ENCODE measurements around the gene PHF21B. TPM values are rescaled to one million over a fixed set of nuclear protein-coding genes. Genes with fewer than 3 reads are reported as not detected.
A peak's percentile ranks its signal among the peaks of the same experiment; 100 is the strongest.
"Not testable (repeated sequence)": the region's sequence is repeated elsewhere in the genome, so short reads cannot be mapped to it uniquely, and the experiment has no call there.

PHF21B gene
- total RNA-seq, 1 donor from 2014 or later, result 19.0 TPM

GRCh38 chr22:44860311-44860710, 149.5 kb downstream of the PHF21B start:
- TF ChIP-seq CTCF (conservative IDR thresholded peaks at IDR 0.05), result no peak
- Mint-ChIP-seq H3K27me3 (no peaks in the 10 kb centered on the region), H3K4me1 (ENCODE audit: unreplicated experiment) (no peaks in the 10 kb centered on the region), H3K4me3 (no peak overlapping the region), H3K9me3 (no peaks in the 10 kb centered on the region), H3K27ac (no peak overlapping the region), H3K36me3 (peaks cover 21% of the 10 kb centered on the region)
- DNase-seq (ENCODE audit: extremely low spot score, unreplicated experiment), result no peak

GRCh38 chr22:44859641-44860040, 150.2 kb downstream of the PHF21B start:
- no peak overlapping the region for H3K27ac Mint-ChIP-seq
- H3K9me3 Mint-ChIP-seq, result no peaks in the 10 kb centered on the region
- no peak overlapping the region for H3K4me3 Mint-ChIP-seq
- peaks cover 21% of the 10 kb centered on the region for H3K36me3 Mint-ChIP-seq
- no peaks in the 10 kb centered on the region for H3K27me3 Mint-ChIP-seq
- TF ChIP-seq CTCF (conservative IDR thresholded peaks at IDR 0.05), result no peak
- no peak for DNase-seq (ENCODE audit: extremely low spot score, unreplicated experiment)
- no peaks in the 10 kb centered on the region for H3K4me1 Mint-ChIP-seq (ENCODE audit: unreplicated experiment)

- not testable (repeated sequence) for H3K4me1 Mint-ChIP-seq (ENCODE audit: unreplicated experiment); H3K9me3 Mint-ChIP-seq; H3K27me3 Mint-ChIP-seq; H3K4me3 Mint-ChIP-seq; H3K27ac Mint-ChIP-seq; DNase-seq (ENCODE audit: extremely low spot score, unreplicated experiment)
- peaks cover 21% of the 10 kb centered on the region for H3K36me3 Mint-ChIP-seq
Measured at GRCh38 chr22:44858819-44859218, 151.0 kb downstream of the PHF21B start.

- no peaks in the 10 kb centered on the region for H3K27me3 Mint-ChIP-seq
- H3K9me3 Mint-ChIP-seq, result no peaks in the 10 kb centered on the region
- TF ChIP-seq CTCF (conservative IDR thresholded peaks at IDR 0.05), result no peak
- no peak overlapping the region for H3K4me3 Mint-ChIP-seq
- peaks cover 23% of the 10 kb centered on the region for H3K36me3 Mint-ChIP-seq
- DNase-seq (ENCODE audit: extremely low spot score, unreplicated experiment), result peak; percentile 24
- no peak overlapping the region for H3K27ac Mint-ChIP-seq
- no peaks in the 10 kb centered on the region for H3K4me1 Mint-ChIP-seq (ENCODE audit: unreplicated experiment)
Measured at GRCh38 chr22:44855855-44856254, 153.9 kb downstream of the PHF21B start.

GRCh38 chr22:44854641-44855040, 155.2 kb downstream of the PHF21B start:
- DNase-seq (ENCODE audit: extremely low spot score, unreplicated experiment), result peak; percentile 13
- H3K27ac Mint-ChIP-seq; H3K4me1 Mint-ChIP-seq (ENCODE audit: unreplicated experiment); H3K4me3 Mint-ChIP-seq; H3K27me3 Mint-ChIP-seq; H3K9me3 Mint-ChIP-seq: not testable (repeated sequence)
- peaks cover 23% of the 10 kb centered on the region for H3K36me3 Mint-ChIP-seq

- no peak for TF ChIP-seq CTCF (conservative IDR thresholded peaks at IDR 0.05)
- DNase-seq (ENCODE audit: extremely low spot score, unreplicated experiment), result no peak
- Mint-ChIP-seq H3K27me3 (no peaks in the 10 kb centered on the region), H3K36me3 (peaks cover 12% of the 10 kb centered on the region), H3K4me1 (ENCODE audit: unreplicated experiment) (no peaks in the 10 kb centered on the region), H3K27ac (no peak overlapping the region), H3K9me3 (no peaks in the 10 kb centered on the region), H3K4me3 (no peak overlapping the region)
Measured at GRCh38 chr22:44850946-44851345, 158.9 kb downstream of the PHF21B start.

- Mint-ChIP-seq H3K27me3 (no peaks in the 10 kb centered on the region), H3K4me1 (ENCODE audit: unreplicated experiment) (no peaks in the 10 kb centered on the region), H3K36me3 (peaks cover 8% of the 10 kb centered on the region), H3K9me3 (no peaks in the 10 kb centered on the region), H3K4me3 (no peak overlapping the region), H3K27ac (no peak overlapping the region)
- no peak for TF ChIP-seq CTCF (conservative IDR thresholded peaks at IDR 0.05)
- no peak for DNase-seq (ENCODE audit: extremely low spot score, unreplicated experiment)
Measured at GRCh38 chr22:44848791-44849420, 160.9 kb downstream of the PHF21B start.
